ENCODE data around the gene HSPA12A. TPM values are rescaled to one million over a fixed set of nuclear protein-coding genes. Genes with fewer than 3 reads are reported as not detected.

Gene HSPA12A
- total RNA-seq, 1 experiment from 2014 or later: 2.4 TPM

- intact Hi-C loops (cut with micrococcal nuclease; ENCODE audit: unreplicated experiment): no loop called here
- Mint-ChIP-seq H3K27ac (ENCODE audit: unreplicated experiment) (no peak overlapping the region), H3K9me3 (ENCODE audit: low read depth, unreplicated experiment) (no peaks in the 10 kb centered on the region), H3K27me3 (ENCODE audit: unreplicated experiment) (peaks cover 43% of the 10 kb centered on the region), H3K4me1 (ENCODE audit: low read depth, unreplicated experiment) (no peaks in the 10 kb centered on the region), H3K36me3 (ENCODE audit: insufficient read depth, unreplicated experiment) (no peaks in the 10 kb centered on the region), H3K4me3 (ENCODE audit: low read depth, unreplicated experiment) (no peak overlapping the region)
- CTCF ChIA-PET: interaction anchor here (1.0 kb wide), 1 partner anchor 13 kb away, joined by 4 read pairs; no protein-coding TSS in a partner anchor
- no peak for DNase-seq
- no peak for TF ChIP-seq CTCF (IDR thresholded peaks at IDR 0.05; ENCODE audit: unreplicated experiment)
- no TSS peak for BruUV-seq (replicated peaks)
These were observed 11.4 kb upstream of the HSPA12A start for GRCh38 chr10:116753759-116754158.

- Mint-ChIP-seq H3K4me1 (ENCODE audit: low read depth, unreplicated experiment) (no peaks in the 10 kb centered on the region), H3K36me3 (ENCODE audit: insufficient read depth, unreplicated experiment) (no peaks in the 10 kb centered on the region), H3K9me3 (ENCODE audit: low read depth, unreplicated experiment) (no peaks in the 10 kb centered on the region), H3K27me3 (ENCODE audit: unreplicated experiment) (peaks cover 37% of the 10 kb centered on the region), H3K4me3 (ENCODE audit: low read depth, unreplicated experiment) (no peak overlapping the region), H3K27ac (ENCODE audit: unreplicated experiment) (no peak overlapping the region)
- TF ChIP-seq CTCF (IDR thresholded peaks at IDR 0.05; ENCODE audit: unreplicated experiment): no peak
- intact Hi-C loops (cut with micrococcal nuclease; ENCODE audit: unreplicated experiment): no loop called here
- no TSS peak for BruUV-seq (replicated peaks)
- CTCF ChIA-PET: interaction anchor here (1.0 kb wide), 1 partner anchor 14 kb away, joined by 4 read pairs; no protein-coding TSS in a partner anchor
- DNase-seq: no peak
These were observed 10.8 kb upstream of the HSPA12A start for GRCh38 chr10:116752969-116753665.

GRCh38 chr10:116752563-116752962 is 10.2 kb upstream of the HSPA12A start:
- Mint-ChIP-seq H3K9me3 (ENCODE audit: low read depth, unreplicated experiment) (no peaks in the 10 kb centered on the region), H3K4me1 (ENCODE audit: low read depth, unreplicated experiment) (no peaks in the 10 kb centered on the region), H3K4me3 (ENCODE audit: low read depth, unreplicated experiment) (no peak overlapping the region), H3K36me3 (ENCODE audit: insufficient read depth, unreplicated experiment) (no peaks in the 10 kb centered on the region), H3K27ac (ENCODE audit: unreplicated experiment) (no peak overlapping the region), H3K27me3 (ENCODE audit: unreplicated experiment) (peaks cover 33% of the 10 kb centered on the region)
- BruUV-seq (replicated peaks): no TSS peak
- no peak for TF ChIP-seq CTCF (IDR thresholded peaks at IDR 0.05; ENCODE audit: unreplicated experiment)
- intact Hi-C loops (cut with micrococcal nuclease; ENCODE audit: unreplicated experiment): no loop called here
- DNase-seq: no peak
- CTCF ChIA-PET: no interaction called here

GRCh38 chr10:116748471-116748870 is 6.1 kb upstream of the HSPA12A start:
- Mint-ChIP-seq H3K27ac (ENCODE audit: unreplicated experiment) (no peak overlapping the region), H3K4me1 (ENCODE audit: low read depth, unreplicated experiment) (no peaks in the 10 kb centered on the region)
- BruUV-seq (replicated peaks): no TSS peak

More at GRCh38 chr10:116748471-116748870, 6.1 kb upstream of the HSPA12A start:
- Mint-ChIP-seq H3K27me3 (ENCODE audit: unreplicated experiment) (peaks cover 59% of the 10 kb centered on the region), H3K9me3 (ENCODE audit: low read depth, unreplicated experiment) (no peaks in the 10 kb centered on the region), H3K36me3 (ENCODE audit: insufficient read depth, unreplicated experiment) (peaks cover 1% of the 10 kb centered on the region), H3K4me3 (ENCODE audit: low read depth, unreplicated experiment) (no peak overlapping the region)
- CTCF ChIA-PET: interaction anchor here (1.0 kb wide), 1 partner anchor 426 kb away, joined by 4 read pairs; no protein-coding TSS in a partner anchor
- intact Hi-C loops (cut with micrococcal nuclease; ENCODE audit: unreplicated experiment): no loop called here
- DNase-seq: no peak
- TF ChIP-seq CTCF (IDR thresholded peaks at IDR 0.05; ENCODE audit: unreplicated experiment): no peak
